GM19328 (cell line): ENCODE data around the gene EPS15.
"Not testable (repeated sequence)": the region's sequence is repeated elsewhere in the genome, so short reads cannot be mapped to it uniquely, and the experiment has no call there.

Experiments used
- ATAC-seq: cut with Tn5 transposase; IDR thresholded peaks from one replicate; pipeline ENCODE4 v1.9.1; 2021; ENCODE audit warnings: mild to moderate bottlenecking, moderate library complexity; ENCODE audit not compliant: unreplicated experiment

Gene EPS15

GRCh38 chr1:51433972-51434510 is 85.0 kb downstream of the EPS15 start:
- no peak for ATAC-seq

GRCh38 chr1:51433269-51433971 is 85.6 kb downstream of the EPS15 start:
- no peak for ATAC-seq

- ATAC-seq = no peak
Measured at GRCh38 chr1:51432146-51432545, 86.9 kb downstream of the EPS15 start.

DNA sequence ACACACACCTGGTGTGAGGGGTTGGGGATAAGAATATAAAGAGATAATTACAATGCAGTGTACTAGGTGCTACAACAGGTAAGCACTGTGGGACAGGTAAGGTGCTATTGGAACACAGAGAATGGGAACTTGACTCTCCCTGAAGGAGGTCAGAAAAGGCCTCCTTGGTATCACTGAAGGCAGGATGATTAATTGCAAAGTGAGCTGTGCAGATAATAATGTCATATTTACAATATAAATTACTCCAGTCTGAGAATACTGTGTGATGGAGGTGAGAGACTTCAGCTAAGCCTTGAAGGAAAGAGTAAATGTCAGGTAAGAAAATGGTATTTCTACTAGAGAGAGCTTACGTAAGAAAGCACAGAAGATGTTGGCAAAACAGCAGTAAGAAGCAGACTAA is 91.6 kb downstream of the EPS15 start:
- ATAC-seq = no peak

DNA sequence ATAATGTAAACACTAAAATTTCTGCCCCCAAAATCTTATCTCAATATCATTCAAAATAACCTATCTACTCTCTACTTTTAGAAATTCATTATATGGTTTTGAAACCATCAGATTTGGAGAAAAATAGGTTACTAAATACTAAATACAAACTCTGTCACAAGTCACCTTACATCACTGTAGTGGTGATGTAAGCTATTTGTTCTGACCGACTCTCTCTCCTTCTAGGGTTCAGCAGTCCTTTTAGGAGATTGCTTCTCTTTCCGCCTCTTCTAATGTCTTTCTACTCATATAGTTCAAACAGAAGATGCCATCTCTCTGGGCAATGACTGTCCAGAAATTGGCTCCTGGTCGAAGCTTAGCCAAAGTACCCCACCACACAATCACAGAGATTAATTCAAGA is 93.1 kb downstream of the EPS15 start:
- ATAC-seq = no peak

DNA sequence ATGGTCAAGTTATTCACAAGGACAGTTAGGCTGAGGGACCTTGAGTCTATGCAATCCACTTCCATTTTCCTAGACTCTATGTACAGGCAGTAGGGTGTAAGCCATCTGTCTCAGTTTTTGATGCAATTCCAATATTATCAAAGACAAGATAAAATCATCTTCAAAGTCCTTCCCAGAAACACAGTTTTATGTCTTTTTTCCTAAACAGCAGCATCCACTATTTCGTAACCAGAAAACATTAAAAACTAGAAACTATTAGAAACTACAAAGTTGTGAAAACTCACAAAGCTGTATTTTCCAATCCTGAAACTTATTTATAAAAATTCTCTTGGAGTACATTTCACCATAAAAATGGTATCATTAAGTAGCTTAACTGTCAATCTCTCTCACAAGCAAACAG is 93.8 kb downstream of the EPS15 start:
- no peak for ATAC-seq

- ATAC-seq = no peak
Measured at GRCh38 chr1:51423073-51423821, 95.8 kb downstream of the EPS15 start.

DNA sequence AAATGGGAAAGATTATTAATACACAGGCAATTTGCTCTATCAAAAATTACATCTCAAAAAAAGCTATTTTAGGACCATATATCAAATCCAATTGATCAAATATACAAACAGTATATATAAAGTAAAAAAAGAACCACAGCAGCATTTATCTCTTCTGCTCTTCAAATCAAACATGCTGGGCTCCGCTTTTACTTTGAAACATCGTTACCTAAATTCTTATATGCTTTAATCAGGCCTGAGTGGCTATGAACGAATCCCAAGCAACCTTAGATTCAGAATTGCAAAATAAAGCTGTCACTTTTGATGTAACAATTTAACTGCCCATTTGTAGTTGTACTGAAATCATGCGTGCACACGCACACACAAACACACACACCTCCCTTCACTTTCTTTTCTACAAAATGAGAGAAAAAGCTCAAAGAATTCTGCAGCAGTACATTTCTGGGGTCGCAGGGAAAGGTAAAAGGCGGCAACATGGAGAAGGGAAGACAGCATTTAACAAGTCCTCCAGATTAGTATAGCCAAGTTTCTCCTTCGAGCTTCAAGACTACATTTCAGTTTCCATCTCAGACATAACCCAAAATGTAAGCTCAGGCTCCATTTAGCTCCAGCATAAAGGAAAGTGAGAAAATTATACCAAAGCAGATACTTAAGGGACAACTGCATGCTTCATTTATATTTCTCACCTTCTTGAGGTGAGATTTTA is 96.5 kb downstream of the EPS15 start:
- no peak for ATAC-seq

DNA sequence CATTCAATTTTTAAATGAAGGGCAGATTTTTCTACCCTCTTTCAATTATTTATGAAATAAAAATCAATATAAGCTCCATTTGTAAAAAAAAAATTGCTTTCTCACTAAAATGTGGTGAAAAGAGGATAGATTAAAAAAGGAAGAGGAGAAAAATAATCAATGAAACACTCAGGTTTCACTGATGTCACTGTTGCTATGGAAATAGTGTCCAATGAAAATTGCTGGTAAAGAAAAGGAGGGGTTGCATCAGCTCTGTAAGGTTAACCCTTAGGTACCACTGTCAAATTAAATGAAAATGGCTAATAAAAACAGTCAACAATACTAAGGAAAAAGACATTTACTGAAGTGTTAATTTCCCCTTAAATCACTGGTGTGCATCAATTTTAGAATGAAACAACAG is 97.1 kb downstream of the EPS15 start:
- ATAC-seq = no peak

GRCh38 chr1:51420867-51421627 is 98.0 kb downstream of the EPS15 start:
- no peak for ATAC-seq

DNA sequence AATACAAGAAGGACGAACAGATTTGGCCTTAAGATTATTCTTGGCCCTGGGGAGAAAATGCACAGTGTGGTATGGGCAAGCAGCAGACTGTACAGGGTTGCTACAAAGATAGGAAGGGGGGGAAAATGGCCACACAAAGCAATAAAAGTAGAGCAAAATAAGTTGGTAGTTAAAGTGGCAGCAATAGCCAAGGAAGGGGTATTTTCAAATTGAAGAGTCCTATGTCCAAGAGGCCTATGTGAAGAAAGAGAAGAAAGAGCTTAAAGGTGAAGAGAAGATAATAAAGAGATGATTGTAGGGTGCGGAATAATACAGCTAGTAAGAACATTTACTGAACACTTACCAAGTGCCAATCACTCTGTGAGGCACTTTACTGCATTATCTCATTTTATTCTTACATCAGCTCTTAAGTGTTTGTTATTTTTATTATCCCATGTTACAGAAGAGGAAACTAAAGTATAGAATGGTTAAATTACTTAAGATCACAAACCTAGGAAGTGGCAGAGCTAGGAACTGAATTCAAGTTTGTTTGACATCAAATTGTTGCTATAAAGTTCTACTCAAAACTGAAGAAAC is 100.6 kb downstream of the EPS15 start:
- no peak for ATAC-seq

GRCh38 chr1:51417496-51418383 is 101.3 kb downstream of the EPS15 start:
- no peak for ATAC-seq

DNA sequence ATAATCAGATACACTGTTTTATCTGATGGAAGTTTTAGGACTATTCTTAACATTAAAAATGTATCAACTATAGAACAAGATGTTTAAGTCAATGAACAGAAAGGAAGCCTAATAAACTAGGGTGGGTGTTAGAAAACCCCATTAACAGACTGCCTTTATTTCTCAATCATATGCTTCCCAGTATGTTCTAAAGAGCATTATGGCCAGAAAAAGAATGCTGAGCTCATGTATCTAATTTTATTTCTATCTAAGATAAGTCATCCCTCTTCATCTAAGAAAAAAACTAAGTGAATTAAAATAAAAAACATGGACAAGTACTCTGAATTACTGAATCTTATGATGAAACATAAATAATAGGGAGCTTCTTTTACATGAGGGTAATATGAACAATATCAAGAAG is 102.2 kb downstream of the EPS15 start:
- no peak for ATAC-seq

GRCh38 chr1:51415963-51416362 is 103.1 kb downstream of the EPS15 start:
- ATAC-seq = no peak

DNA sequence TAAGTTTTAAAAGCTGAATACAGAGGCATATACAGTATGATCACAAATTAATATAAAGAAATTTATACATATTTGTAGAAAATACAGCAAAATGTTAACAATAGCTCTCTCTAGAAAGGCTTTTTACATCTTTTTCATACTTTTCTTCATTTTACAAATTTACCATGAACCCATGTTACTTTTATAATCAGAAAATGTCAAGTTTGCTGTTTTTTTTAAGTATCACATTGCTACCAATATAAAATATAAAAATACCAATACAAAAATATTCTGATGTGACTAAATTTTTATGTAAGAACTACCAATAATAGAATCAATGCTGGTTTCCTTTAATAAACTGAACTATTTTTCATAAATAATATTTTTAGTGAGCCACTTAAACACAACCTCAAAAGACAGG is 104.3 kb downstream of the EPS15 start:
- no peak for ATAC-seq

GRCh38 chr1:51411820-51412219 is 107.2 kb downstream of the EPS15 start:
- ATAC-seq = not testable (repeated sequence)

GRCh38 chr1:51410568-51411460 is 108.3 kb downstream of the EPS15 start:
- ATAC-seq = no peak

DNA sequence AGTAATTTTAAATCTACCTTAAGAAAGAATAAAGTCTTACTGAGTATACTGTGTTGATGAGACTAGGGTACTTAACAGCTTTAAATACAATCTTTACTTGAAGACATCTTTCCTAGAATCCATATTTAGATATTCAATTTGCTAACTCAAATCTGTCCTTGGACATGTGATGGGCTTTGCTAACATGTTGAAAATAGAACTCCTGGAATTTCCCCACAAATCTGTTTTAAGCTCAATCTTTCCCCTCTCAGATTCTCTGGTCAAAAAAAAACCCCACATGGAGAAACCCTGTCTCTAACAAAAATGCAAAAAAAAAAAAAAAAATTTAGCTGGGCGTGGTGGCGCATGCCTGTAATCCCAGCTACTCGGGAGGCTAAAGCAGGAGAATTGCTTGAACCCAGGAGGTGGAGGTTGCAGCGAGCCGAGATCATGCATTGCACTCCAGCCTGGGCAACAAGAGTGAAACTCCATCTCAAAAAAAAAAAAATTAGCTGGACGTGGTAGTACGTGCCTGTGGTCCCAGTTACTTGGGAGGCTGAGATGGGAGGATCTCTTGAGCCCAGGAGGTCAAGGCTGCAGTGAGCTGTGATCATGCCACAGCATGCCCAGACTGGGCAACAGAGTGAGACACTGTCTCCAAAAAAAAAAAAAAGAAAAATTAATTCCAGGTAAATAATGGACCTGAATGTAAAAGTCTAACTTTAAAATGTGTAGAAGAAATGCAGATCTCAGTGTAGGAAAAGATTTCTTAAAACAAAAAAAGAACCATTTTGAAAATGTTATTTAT is 109.1 kb downstream of the EPS15 start:
- not testable (repeated sequence) for ATAC-seq
